ENCODE measurements around the gene IL17RC. TPM values are rescaled to one million over a fixed set of nuclear protein-coding genes. Genes with fewer than 3 reads are reported as not detected.
A peak's percentile ranks its signal among the peaks of the same experiment; 100 is the strongest.

The IL17RC gene
- total and polyA plus RNA-seq, 10 donors: 6.6 to 24.6 (median 19.4) TPM

- intact Hi-C loops (cut with DNase I; ENCODE audit: low total_unique reads): no loop called here
- Histone ChIP-seq H3K4me1 (peaks cover 6 to 39% (median 19%) of the 10 kb centered on the region in 6 donors), H3K36me3 (peaks cover 0 to 10% (median 0%) of the 10 kb centered on the region in 6 donors), H3K4me3 (peak overlapping the region; percentile 38 to 70 (median 58)), H3K27ac (peak overlapping the region in 1 of 8 donors; percentile 31), H3K9me3 (no peaks in the 10 kb centered on the region), H3K27me3 (replicated peaks in 1 of 7) (peaks cover 0 to 14% (median 0%) of the 10 kb centered on the region in 7 donors)
- DNase-seq: no peak
- TF ChIP-seq POLR2AphosphoS5 (IDR thresholded peaks at IDR 0.05) (no peak), POLR2A (IDR thresholded peaks at IDR 0.05) (no peak)
- TF ChIP-seq, protein P1, sequence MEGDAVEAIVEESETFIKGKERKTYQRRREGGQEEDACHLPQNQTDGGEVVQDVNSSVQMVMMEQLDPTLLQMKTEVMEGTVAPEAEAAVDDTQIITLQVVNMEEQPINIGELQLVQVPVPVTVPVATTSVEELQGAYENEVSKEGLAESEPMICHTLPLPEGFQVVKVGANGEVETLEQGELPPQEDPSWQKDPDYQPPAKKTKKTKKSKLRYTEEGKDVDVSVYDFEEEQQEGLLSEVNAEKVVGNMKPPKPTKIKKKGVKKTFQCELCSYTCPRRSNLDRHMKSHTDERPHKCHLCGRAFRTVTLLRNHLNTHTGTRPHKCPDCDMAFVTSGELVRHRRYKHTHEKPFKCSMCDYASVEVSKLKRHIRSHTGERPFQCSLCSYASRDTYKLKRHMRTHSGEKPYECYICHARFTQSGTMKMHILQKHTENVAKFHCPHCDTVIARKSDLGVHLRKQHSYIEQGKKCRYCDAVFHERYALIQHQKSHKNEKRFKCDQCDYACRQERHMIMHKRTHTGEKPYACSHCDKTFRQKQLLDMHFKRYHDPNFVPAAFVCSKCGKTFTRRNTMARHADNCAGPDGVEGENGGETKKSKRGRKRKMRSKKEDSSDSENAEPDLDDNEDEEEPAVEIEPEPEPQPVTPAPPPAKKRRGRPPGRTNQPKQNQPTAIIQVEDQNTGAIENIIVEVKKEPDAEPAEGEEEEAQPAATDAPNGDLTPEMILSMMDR (IDR thresholded peaks at IDR 0.05 in 8 of 11, conservative IDR thresholded peaks at IDR 0.05 in 3 of 11): no peak
- 20 to 26% (median 23%) methylated on average over 10 of the region's 10 CpGs for WGBS, 5 donors
These were observed 34.7 kb downstream of the IL17RC start for GRCh38 chr3:9951598-9951961.

DNA sequence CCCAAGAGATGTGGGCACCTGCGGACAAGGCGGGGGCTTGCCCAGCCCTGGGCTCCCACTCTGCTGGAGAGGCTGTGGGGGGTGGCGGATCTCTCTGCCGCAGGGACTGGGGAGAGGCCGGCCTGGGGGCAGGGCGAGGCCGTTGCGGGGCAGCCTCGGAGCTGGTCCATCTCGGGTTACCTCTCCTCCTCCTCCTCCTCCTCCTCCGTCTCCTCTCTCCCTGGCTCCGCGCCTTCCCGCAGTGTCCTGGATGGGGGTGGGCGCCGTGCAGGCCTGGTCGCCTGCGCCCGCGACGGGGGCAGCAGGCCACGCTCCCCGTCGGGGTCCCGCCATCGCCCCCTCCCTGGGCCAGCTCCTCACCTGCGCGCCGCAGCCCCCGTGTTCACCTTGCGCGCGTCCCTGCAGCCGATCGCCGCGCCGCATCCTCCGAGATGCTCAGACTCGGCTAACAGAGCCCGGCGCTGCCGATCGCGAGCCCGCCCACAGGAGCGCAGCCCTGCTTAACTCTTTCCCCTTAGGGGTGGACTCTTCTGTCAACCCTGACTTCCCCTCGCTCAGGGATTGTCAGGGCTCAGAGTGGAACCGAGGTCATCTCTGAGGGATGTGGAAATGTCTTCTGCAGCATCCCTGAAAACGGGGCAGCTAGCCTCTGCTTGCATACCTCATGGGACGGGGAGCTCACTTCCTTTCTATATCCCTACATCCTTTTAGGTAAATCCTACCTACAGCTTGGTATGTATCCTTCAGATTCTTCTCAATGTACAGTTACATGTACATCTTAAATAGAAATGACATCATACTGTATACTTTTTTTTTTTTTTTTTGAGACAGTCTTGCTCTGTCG, 35.3 kb downstream of the IL17RC start, which contains the start of gene PRRT3:
Gene PRRT3, minus strand, starts transcription at position 447 of the 844 bp plus-strand sequence. CDS start 2,293 bp downstream, outside the sequence.
- H3K4me3 ChIP-seq: peak within 1 kb of the TSS; percentile 38 to 70 (median 58)
- H3K36me3 ChIP-seq: peaks cover 0 to 10% (median 0%) of the 10 kb centered on the region in 6 donors
- H3K9me3 ChIP-seq: no peaks in the 10 kb centered on the region
- peaks cover 0 to 14% (median 0%) of the 10 kb centered on the region in 7 donors for H3K27me3 ChIP-seq (replicated peaks in 1 of 7)
- peak within 1 kb of the TSS in 1 of 8 donors; percentile 31 for H3K27ac ChIP-seq
- TF ChIP-seq POLR2AphosphoS5 (IDR thresholded peaks at IDR 0.05) (peak; percentile 51 to 74 (median 57)), POLR2A (IDR thresholded peaks at IDR 0.05) (no peak)
- peaks cover 6 to 33% (median 17%) of the 10 kb centered on the region in 6 donors for H3K4me1 ChIP-seq
- WGBS, 5 donors: 2 to 5% (median 4%) methylated on average over 36 to 52 of the region's 52 CpGs
- intact Hi-C loops (cut with DNase I; ENCODE audit: low total_unique reads): no loop called here
- DNase-seq: peak; percentile 90

DNA sequence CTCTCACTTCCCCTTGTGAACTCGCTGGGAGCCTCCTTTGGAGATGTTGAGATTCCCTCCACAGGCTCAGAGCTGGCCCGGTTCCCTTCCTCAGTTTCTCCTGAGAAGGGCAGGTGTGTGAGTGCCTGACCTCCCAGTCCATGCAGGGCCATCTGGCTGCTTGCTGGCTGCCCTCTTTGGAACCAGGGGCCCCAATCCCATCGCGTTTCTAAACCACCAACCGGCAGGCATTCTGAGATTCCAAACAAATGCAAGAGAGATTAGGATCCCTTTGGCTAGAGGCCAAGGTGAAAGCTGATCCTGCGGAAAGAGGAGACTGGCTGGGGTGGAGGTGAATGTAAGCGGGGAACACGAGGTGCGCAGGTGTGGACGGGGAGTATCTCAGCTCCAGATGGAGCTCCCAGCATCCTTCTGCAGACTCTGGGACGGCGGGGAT, 38.2 kb downstream of the IL17RC start:
- peaks cover 6 to 21% (median 15%) of the 10 kb centered on the region in 6 donors for H3K4me1 ChIP-seq
- WGBS, 5 donors: 65 to 81% (median 70%) methylated on average over 12 of the region's 12 CpGs
- TF ChIP-seq POLR2AphosphoS5 (IDR thresholded peaks at IDR 0.05): no peak
- TF ChIP-seq POLR2A (IDR thresholded peaks at IDR 0.05): no peak
- TF ChIP-seq, protein P1 (IDR thresholded peaks at IDR 0.05 in 8 of 11, conservative IDR thresholded peaks at IDR 0.05 in 3 of 11): no peak
- H3K27me3 ChIP-seq (replicated peaks in 1 of 7): peaks cover 0 to 14% (median 0%) of the 10 kb centered on the region in 7 donors
- no peak overlapping the region for H3K4me3 ChIP-seq
- intact Hi-C loops (cut with DNase I; ENCODE audit: low total_unique reads): no loop called here
- no peak for DNase-seq
- H3K27ac ChIP-seq: no peak overlapping the region
- H3K36me3 ChIP-seq: peaks cover 0 to 8% (median 0%) of the 10 kb centered on the region in 6 donors
- no peaks in the 10 kb centered on the region for H3K9me3 ChIP-seq

GRCh38 chr3:9955611-9956352, 38.9 kb downstream of the IL17RC start:
- Histone ChIP-seq H3K27ac (no peak overlapping the region), H3K4me3 (no peak overlapping the region), H3K27me3 (replicated peaks in 1 of 7) (peaks cover 0 to 14% (median 0%) of the 10 kb centered on the region in 7 donors), H3K9me3 (no peaks in the 10 kb centered on the region), H3K4me1 (peaks cover 6 to 19% (median 14%) of the 10 kb centered on the region in 6 donors), H3K36me3 (peaks cover 0 to 13% (median 0%) of the 10 kb centered on the region in 6 donors)
- WGBS, 5 donors: 85 to 93% (median 88%) methylated on average over 5 of the region's 5 CpGs
- TF ChIP-seq POLR2AphosphoS5 (IDR thresholded peaks at IDR 0.05): no peak
- no peak for TF ChIP-seq POLR2A (IDR thresholded peaks at IDR 0.05)
- no peak for DNase-seq
- intact Hi-C loops (cut with DNase I; ENCODE audit: low total_unique reads): no loop called here
